HG02938 (cell line): ENCODE results near the gene TCF12.

Source experiments
- ATAC-seq: cut with Tn5 transposase; IDR thresholded peaks from one replicate; pipeline ENCODE4 v1.9.1; 2021; ENCODE audit warnings: mild to moderate bottlenecking, moderate library complexity; ENCODE audit not compliant: unreplicated experiment

Gene TCF12

GRCh38 chr15:57310876-57311275, 392.4 kb downstream of the TCF12 start:
- ATAC-seq: no peak

DNA sequence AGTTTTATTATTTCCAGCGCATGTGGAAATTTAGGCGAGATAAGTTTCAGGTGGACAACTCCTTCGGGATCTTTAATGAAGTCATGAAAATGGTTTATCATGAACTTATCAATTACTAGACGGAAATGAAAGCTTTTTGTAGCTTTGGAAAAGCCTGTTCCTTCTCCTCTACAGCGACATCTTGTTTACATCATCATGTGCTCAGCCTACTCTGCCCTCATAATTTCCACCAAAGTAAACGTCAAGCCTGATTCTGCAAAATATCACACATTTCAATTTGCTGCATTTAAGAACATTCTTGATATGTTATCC, 393.5 kb downstream of the TCF12 start:
- ATAC-seq: no peak

GRCh38 chr15:57312318-57313133, 394.1 kb downstream of the TCF12 start:
- no peak for ATAC-seq

DNA sequence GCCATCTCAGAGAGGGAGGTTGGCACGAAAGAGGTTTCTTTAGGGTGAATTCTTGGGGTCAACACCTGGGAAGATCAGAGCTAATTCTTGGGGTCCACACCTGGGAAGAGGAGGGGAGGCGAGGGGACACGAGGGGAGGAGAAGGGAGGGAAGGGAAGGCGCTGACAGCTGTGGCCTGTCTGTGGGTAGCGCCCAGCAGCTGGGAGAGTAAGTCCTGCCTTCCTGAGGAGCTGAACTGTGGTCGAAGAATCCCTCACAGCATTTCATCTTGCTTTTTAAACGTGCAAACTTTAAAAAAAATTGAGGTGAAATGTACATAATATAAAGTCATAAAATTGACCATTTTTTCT, 394.7 kb downstream of the TCF12 start:
- ATAC-seq: no peak

DNA sequence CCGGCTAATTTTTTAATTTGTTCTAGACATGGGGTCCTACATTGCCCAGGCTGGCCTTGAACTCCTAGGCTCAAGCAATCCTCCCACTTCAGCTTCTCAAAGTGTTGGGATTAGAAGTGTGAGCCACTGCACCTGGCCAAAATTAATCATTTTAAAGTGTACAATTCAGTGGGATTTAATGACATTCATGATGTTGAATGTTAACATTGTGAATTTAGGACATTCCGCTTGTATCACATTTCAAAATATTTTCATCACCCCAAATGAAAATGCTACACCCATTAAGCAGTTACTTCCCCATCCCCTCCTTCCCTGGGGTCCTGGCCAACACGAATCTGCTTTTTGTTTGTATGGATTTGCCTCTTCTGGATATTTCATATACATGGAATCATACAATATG, 395.8 kb downstream of the TCF12 start:
- no peak for ATAC-seq

DNA sequence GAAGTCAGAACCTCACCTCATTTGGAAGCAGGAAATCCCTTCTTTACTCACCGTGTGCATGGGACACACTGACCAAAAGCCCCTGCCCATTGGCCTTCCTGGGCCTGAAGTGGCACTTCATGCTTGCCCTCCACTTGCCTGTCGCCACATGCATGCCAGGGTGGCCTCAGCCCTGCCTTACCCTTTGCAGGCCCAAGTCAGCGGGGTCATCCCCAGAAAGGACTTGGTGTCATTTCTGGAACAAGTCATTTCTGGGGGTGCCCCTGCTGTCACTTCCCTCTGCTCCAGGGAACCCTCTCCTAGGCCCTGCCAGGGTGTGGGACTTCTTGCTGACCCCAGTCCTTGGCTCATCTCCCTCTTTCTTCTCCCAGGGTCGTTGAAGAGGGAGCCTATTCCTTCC, 398.0 kb downstream of the TCF12 start:
- no peak for ATAC-seq

DNA sequence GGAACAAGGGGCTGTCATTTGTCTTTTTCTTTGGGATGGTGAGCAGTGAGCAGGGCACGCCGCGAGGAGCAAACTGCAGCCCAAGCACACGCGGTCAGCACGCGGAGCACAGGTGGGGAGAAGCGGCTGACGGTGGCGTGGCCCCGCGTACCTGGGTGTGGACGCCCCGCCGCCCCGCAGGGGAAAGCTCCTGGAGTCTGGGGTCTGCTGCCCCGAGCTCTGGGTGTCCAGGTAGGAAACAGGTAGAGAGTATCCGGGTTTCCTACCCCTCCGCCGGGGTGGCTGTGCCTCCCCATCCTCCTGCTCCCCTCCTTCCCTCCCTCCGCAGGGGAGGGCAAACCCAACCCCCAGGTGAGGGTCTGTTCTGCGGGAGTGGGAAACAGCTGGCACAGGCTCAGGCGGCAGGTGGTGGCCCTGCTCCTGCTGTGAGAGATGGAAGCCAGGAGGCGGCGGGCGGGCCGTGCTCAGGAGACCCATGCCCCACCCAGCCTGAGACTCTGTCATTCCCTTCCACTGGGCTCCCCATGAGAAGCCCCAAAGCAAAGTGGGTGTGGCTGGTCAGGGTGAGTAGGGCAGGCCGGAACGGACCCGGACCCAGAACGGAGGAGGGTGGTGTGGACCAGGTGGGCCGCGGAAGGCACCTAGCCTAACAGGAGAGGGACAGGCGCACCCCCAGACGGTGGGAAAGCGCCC, 400.9 kb downstream of the TCF12 start:
- ATAC-seq: no peak

DNA sequence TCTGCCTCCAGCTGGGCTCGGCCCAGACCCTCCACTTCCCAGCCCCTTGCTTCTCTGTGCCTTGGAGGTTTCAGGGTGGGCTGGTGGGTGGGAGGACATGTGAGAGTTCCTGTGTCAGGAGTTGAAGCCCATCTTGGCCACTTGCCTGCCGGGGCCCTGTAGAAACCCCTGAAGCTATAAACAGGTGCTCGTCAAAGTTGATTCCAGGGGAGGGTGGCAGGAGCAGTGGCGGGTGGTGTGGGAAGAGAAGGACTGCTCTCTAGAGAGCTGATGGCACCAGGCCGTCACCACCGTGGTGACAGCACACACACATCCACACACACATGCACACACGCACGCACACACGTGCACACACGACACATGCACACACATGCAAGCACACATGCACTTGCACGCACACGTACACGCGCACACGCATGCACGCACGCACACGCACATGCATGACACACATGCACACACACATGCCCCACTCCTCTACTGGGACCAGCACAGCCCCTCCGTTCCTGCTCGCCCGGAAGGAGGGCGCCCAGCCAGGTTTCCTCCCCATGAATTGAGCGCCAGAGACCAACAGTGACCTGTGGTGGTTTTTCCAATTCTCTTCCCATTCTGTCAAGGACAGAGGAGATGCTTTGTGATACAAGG, 401.6 kb downstream of the TCF12 start:
- ATAC-seq: no peak

GRCh38 chr15:57320631-57321220, 402.3 kb downstream of the TCF12 start:
- ATAC-seq: no peak

DNA sequence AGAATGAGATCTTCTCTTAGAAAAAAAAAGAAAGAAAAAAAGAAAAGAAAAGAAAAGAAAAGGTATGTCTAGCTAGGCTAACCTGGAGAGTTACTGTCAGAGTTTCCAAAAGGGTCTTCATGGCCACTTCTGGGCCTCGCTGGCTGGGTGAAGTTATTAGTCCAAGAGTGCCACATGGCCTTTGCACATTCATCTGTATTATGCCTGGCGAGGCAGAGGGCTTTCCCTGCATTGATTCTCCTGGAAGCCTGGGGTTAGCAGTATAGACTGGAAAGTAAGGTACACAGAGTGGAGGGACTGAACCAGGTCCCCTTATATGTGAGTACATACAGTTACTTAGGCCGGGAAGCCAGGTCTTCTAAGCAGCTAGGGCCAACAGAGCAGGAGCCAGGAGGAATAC, 403.0 kb downstream of the TCF12 start:
- ATAC-seq: no peak

DNA sequence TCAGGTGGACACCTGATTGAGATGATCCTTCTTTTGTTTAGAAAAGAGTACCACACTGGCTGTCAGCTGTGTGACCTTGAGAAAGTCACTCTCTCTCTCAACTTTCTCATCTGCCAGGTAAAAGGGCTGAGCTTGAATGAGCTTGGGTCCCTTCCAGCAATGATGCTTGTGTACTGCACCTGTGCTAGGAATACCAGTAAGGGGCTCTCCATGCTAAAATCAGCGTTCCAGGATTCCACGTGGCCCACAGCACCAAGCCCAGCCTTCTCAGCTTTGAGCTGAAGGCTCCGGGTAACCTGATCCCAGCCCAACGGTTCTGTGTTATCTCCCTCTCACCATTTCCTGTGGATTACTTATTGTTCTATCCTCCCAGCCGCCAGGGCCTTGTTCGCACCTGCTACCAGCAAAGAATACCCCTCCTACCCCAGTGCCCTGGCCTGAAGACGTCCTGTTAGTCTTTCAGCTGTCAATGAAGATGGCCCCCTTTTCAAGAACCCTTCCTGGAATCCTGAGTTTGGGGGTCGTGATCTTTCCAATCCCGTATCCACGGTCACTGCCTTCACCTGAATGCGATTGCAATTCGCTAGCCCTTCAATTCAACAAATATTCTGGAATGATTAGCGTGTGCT, 403.6 kb downstream of the TCF12 start:
- ATAC-seq: no peak

DNA sequence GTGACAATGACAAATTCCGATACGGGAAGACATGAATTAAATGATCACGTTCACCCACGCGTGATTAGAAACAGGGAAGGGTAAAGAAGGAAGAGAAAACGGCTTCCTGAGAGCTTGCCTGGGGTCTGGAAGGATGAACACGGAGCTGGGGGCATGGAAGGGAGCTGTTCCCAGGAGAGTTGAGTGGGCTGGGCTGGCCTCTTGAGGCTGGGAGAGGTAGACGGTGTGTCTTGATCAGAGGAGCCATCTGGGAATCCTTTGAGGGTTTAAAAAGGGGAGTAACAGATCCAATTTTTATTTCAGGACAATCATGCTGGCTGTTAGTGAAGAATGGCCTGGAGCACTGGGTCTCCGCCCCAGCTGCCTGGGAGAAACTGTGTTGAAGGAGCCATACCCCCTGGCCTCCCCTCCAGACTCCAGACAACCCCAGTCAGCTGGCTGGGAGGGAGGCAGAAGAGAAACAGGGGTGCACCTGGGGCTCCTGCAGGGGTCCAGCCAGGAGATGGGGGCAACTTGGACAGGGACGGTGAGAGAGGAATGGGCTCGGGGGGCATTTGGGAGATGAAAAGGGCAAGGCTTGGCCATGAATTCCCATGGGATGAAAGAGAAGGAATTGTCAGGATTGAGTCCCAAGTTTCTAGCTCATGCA, 404.3 kb downstream of the TCF12 start:
- no peak for ATAC-seq

GRCh38 chr15:57323299-57323805, 404.9 kb downstream of the TCF12 start:
- no peak for ATAC-seq

GRCh38 chr15:57323806-57324589, 405.6 kb downstream of the TCF12 start:
- ATAC-seq: no peak

DNA sequence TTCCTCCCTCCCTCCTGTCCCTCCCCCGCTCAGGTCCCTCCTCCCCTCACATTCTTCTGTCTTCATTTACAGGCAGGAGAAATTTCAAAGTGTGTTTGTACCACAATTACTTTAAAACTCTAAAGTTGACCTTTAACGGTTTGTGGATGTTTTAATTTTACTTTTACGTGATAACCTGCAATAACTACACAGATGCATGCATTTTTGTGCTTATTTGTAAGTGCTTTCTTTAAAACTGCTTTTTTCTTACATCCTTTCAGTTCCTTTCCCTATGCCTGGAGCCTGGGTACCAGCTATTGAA, 406.1 kb downstream of the TCF12 start:
- ATAC-seq: no peak

DNA sequence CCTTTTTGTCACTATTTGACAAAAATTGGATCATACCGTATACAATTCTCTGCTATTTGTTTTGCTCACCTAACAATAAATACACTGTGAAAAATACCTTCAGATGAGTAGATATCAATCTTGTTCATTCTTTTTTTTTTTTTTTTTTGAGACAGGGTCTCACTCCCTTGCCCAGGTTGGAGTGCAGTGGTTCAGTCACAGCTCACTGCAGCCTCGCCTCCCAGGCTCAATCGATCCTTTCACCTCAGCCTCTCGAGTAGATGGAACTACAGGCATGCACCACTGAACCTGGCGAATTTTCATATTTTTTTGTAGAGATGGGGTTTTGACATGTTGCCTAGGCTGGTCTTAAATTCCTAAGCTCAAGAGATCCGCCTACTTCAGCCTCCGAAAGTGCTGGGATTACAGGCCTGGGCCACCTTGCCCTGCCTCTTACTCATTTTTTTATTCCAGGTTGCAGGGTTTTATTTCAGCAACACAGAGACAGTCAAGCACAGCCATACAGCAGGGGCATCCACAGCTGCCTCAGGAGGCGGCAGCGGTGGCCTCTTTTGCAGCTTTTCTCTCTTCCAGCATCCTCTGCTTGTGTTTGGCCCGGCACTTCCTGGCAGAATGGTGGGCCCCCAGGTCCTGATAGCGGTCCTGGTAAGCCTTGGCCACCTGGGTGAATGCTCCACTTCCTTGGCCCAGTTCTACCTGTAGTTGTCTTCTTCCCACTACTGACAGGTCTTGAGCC, 406.7 kb downstream of the TCF12 start:
- no peak for ATAC-seq

GRCh38 chr15:57326196-57326595, 407.8 kb downstream of the TCF12 start:
- no peak for ATAC-seq

- ATAC-seq: no peak
Observed at GRCh38 chr15:57327985-57328471, 409.6 kb downstream of the TCF12 start.

GRCh38 chr15:57328479-57328878, 410.0 kb downstream of the TCF12 start:
- no peak for ATAC-seq
